ENCODE results near the gene ELMOD1.

DNA sequence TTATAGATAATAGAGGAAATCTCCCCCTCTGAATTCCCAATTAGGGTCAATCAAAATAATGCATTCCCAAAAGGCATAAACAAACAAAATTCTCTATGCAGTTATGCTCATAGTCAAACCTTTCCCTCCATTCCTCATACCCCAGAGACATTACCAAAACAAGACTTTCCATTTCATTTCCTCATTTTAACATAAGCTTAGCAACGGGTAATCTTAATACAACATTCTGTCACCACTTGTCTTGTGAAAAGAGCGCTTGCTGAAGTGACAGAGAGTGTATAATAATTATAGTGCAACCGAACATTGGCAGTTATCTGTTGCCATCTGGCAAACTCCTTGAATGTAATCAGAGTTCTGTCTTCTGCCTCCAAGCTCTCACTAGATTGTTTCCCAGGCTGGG is 122.1 kb downstream of the ELMOD1 start:
- TF ChIP-seq POLR2A (IDR thresholded peaks at IDR 0.05; ENCODE audit: low read depth, low read length) (no peak), SPI1 (IDR thresholded peaks at IDR 0.05; ENCODE audit: low read depth, low read length) (peak; percentile 58), TAF1 (IDR thresholded peaks at IDR 0.05; ENCODE audit: low read depth, low read length) (no peak), POLR2AphosphoS5 (IDR thresholded peaks at IDR 0.05; ENCODE audit: low read depth, low read length) (no peak), PAX5 (IDR thresholded peaks at IDR 0.05; ENCODE audit: insufficient read depth, low read length, severe bottlenecking) (no peak)
